ENCODE data around the gene C11orf68.

DNA sequence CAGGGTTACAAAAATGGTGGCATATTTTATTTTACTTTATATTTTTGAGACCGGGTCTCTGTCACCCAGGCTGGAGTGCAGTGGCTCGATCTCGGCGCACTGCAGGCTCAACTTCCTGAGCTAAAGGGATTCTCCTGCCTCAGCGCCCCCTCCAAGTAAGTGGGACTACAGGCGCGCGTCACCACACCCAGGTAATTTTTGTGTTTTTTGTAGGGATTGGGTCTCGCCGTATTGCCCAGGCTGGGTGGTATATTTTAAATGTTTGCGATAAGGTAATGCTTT, 18.0 kb downstream of the C11orf68 start:
- TF ChIP-seq CTCF (IDR thresholded peaks at IDR 0.05; ENCODE audit: low read length) (no peak), EZH2 (IDR thresholded peaks at IDR 0.05; ENCODE audit: borderline replicate concordance, low read length) (no peak)

Data from OCI-LY1 (cell line).